HL-60 (cell line): ENCODE results near the gene STXBP2.

Experiments
- CTCF ChIP-seq: IDR thresholded peaks from one replicate; pipeline ENCODE4 v1.5.1; 2011; ENCODE audit warnings: low read length, control low read depth, inconsistent platforms; ENCODE audit not compliant: insufficient read depth
- POLR2AphosphoS5 ChIP-seq: IDR thresholded peaks from 2 replicates; pipeline ENCODE4 v1.6.1; 2012; ENCODE audit warnings: low read depth
- REST ChIP-seq: IDR thresholded peaks from 2 replicates; pipeline ENCODE4 v1.6.1; 2012; ENCODE audit warnings: low read depth; ENCODE audit not compliant: insufficient replicate concordance

GRCh38 chr19:7637374-7638256, 705 bp downstream of the STXBP2 start:
- TF ChIP-seq CTCF (no peak), REST (no peak), POLR2AphosphoS5 (0 out of 2 replicates have a peak, but pooled peaks have one; percentile 4)
